GM21619 (cell line): ENCODE results near the gene SYN1.

Source experiments
- ATAC-seq: cut with Tn5 transposase; IDR thresholded peaks from one replicate; pipeline ENCODE4 v1.9.1; 2021; ENCODE audit not compliant: unreplicated experiment

Gene SYN1

GRCh38 chrX:47634871-47635575 is 15.4 kb upstream of the SYN1 start:
- ATAC-seq = no peak

GRCh38 chrX:47633689-47634590 is 14.3 kb upstream of the SYN1 start:
- no peak for ATAC-seq

- ATAC-seq = no peak
Observed at GRCh38 chrX:47632666-47633065, 13.0 kb upstream of the SYN1 start.

- ATAC-seq = no peak
Observed at GRCh38 chrX:47631676-47632075, 12.0 kb upstream of the SYN1 start.

- no peak for ATAC-seq
Observed at GRCh38 chrX:47629419-47630200, 10.0 kb upstream of the SYN1 start, which contains the start of gene CFP. Gene CFP (minus strand): TSS chrX:47629930. CDS start chrX:47629844, 86 bp downstream.

- ATAC-seq = no peak
Observed at GRCh38 chrX:47628982-47629381, 9.3 kb upstream of the SYN1 start.

GRCh38 chrX:47625365-47625764 is 5.7 kb upstream of the SYN1 start:
- no peak for ATAC-seq

- no peak for ATAC-seq
Observed at GRCh38 chrX:47623540-47624027, 3.9 kb upstream of the SYN1 start.

GRCh38 chrX:47621851-47622250 is 2.2 kb upstream of the SYN1 start:
- ATAC-seq = no peak

GRCh38 chrX:47620303-47620685 is 637 bp upstream of the SYN1 start:
- ATAC-seq = no peak

- no peak for ATAC-seq
Observed at GRCh38 chrX:47618923-47619485, 653 bp downstream of the SYN1 start.

GRCh38 chrX:47614618-47615017 is 5.0 kb downstream of the SYN1 start:
- no peak for ATAC-seq

GRCh38 chrX:47613082-47613481 is 6.6 kb downstream of the SYN1 start:
- no peak for ATAC-seq

GRCh38 chrX:47612418-47612817 is 7.2 kb downstream of the SYN1 start:
- ATAC-seq = no peak

- ATAC-seq = no peak
Observed at GRCh38 chrX:47611926-47612325, 7.7 kb downstream of the SYN1 start.

GRCh38 chrX:47611489-47611888 is 8.2 kb downstream of the SYN1 start:
- ATAC-seq = no peak

- no peak for ATAC-seq
Observed at GRCh38 chrX:47610511-47610910, 9.1 kb downstream of the SYN1 start.

GRCh38 chrX:47608130-47608810 is 11.4 kb downstream of the SYN1 start:
- no peak for ATAC-seq

GRCh38 chrX:47607091-47607490 is 12.6 kb downstream of the SYN1 start:
- ATAC-seq = no peak

- ATAC-seq = no peak
Observed at GRCh38 chrX:47605024-47605423, 14.6 kb downstream of the SYN1 start.
